Cerebellar nuclear complex (tissue), 1 donor: ENCODE results near the gene SLIT1.

Experiments
- DNase-seq, 2 experiments: peaks; one replicate each; lab custom pipeline; 2025; lab: John Stamatoyannopoulos, UW

The SLIT1 gene

DNA sequence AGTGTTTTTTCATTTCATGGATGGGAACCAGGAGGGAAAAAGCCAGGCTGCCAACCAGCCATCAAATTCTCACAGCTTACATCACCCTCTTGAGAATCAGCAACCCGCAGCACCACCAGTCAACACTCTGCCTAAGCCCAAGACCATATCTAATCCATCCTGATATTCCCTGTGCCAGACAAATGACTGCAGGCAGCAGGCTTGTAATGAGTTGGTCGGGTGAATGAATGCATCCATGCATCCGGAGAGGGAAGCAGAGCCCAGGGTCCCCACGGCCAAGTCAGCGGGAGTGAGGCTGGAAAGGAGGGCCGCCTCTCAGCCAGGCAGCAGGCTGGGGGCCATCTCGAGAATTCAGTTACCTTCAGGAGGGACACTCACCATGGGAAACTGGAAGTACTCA, 46.9 kb downstream of the SLIT1 start:
- DNase-seq: no peak

DNA sequence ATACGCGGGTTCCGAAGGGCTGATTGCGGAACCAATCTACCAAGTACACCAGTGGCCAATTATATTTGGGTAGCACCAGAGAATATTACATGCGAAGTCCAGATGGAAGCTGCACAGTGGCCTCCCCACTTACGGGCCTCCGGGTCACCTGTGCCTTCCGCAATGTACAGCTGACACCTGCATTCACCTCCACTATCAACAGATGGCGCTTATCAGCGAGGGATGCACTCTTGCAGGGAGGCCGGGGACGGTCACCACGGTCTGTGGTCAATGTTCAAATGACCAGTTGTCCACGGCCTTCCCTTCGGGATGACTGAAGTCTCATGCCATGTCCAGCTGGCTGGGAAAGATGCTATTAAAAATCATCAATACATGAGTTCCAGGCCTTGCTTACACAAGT, 47.6 kb downstream of the SLIT1 start:
- no peak for DNase-seq

- DNase-seq: no peak
Measured at GRCh38 chr10:97136756-97137155, 49.0 kb downstream of the SLIT1 start.

GRCh38 chr10:97135464-97135863, 50.3 kb downstream of the SLIT1 start:
- DNase-seq: no peak

DNA sequence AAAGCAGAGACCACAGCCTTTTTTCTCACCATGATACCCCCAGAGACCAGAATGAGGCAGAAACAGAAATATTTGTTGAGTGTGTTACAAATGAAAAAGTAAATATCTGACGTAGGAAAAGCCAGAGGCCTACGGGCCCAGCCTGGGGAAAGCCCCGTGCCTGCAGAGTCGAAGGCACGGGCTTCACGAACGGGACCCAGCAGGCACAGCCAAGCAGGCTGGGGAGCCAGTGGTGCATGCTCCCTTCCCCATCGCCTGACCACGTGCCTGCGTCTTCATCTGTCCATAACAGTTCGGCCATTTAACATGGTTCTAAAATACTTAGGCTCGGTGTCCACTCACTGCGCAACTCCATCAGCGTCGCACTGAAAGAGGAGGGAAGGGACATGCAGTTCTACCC, 50.8 kb downstream of the SLIT1 start:
- DNase-seq: no peak

DNA sequence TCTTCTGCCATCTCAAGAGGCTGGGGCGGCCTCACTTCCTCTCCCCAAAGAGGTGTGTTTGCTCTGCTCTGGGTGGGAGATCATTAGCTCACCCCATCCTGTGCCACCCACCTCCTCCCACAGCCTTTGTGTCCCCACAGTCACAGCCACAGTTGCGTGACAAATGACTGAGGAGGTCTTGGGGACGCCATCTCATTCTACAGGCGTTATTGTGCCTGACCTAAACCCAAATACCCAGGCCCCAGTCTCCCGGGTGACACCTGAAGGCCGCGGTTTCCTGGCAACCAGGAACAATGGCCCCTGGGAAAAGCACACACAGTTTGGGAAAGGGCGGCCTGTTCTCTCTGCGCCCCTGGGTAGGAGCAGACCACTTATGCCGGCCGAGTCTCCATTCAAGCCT, 51.6 kb downstream of the SLIT1 start:
- DNase-seq: no peak

DNA sequence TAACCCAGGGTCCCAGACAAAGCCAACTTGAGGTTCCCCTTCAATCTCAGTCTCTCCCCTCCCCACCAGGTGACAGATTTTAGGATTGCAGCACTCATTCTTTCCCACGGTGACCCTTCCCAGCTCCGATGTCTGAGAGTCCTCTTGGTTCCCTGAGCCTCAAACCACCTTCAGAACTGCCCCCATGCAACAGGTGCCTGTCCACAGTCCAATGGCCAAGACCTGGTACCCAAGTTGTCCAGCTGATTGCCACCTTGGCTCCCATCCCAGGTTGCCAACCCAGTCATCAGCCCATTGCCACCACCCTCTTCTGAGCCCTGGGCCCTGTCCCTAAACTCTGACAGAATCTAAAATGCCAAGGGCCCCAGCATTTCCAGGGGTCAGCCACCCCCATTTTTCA, 53.5 kb downstream of the SLIT1 start:
- DNase-seq: no peak

DNA sequence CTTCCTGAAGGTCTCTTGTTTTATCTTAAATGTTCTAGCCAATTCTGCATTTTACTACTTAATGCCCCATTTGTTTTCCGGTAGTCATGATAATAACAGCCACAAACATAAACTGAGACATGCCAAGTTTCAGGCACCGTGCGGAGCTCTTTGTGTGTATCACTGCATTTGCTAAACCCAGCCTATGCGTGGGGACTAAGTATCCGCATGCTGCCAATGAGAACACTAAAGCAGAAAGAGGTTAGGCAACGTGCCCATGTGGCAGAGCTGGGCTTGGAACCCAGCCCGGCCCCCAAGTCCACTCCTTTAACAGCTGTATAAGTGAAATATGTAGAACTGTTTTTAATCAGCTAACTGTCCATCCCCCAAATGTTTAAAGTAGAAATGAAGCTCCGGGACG, 54.1 kb downstream of the SLIT1 start:
- no peak for DNase-seq

DNA sequence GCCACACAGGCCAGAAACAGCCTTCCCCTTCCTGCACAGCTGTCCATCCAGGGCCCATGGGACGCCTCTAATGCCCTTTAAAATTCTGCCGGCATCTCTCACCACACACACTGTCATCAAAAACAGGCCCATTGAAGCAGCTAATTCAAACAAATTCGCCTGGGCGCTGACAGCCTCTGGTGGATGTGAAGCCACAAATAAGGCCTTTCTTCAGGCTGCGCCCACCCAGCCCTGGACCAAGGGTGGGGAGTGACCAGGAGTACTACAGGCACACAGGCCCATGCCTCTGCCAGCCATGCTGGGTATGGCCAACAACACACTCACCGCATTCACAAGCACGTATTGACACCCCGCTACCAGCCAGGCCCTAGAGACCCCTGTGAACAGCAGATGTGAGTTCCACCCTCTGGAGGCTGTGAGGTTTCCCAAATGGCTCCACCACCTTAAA, 54.6 kb downstream of the SLIT1 start:
- no peak for DNase-seq

GRCh38 chr10:97129666-97130065, 56.1 kb downstream of the SLIT1 start:
- DNase-seq: no peak

DNA sequence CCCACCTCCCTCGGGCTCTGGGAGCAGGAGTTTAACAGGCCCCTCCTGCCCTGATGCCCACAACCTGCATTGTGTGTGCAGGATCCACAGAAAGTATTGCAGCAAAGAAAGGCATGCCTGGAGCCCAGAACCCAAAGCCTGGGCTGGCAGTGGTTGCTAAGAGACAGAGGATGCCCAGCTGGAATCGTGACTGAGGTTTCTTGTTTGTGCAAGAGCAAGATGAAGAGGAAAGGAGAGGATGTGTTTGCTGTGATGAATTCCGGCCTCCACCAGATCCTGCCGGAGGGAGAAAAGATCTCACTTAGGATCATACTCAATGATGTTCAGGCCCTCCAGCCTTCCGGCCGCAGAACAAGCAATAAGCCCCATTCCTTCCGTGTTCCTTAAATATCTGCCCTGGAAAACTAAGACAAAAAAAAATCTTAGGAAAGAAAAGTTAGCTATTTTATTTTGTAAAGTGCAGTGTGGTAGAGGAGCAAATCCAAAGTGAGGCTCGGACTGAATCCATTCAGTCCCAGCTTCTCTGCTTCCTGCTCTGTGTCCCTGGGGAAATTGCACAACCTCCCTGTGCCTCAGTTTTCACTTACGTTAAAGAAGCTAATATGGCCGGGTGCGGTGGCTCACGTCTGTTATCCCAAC, 57.1 kb downstream of the SLIT1 start:
- DNase-seq: no peak

- DNase-seq: no peak
Measured at GRCh38 chr10:97128039-97128492, 57.7 kb downstream of the SLIT1 start.

DNA sequence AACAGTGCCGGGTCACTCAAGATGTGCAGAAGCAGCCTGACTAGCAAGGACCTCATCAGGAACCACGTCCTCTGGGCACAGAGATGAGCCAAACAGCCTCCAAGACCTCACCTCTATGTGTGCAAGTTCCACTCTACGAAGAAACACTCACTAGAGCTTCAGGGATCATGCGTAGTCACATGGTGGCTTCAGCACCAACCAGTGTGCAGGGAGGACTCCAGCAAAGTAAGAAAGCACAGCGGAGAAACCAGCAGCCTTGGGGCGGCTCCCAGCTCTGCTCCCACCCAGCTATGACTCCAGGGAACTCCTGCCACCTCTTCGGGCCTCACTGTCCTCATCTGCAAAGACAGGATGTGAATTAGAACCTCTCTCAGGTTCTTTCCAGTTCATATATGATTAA, 58.2 kb downstream of the SLIT1 start:
- no peak for DNase-seq

DNA sequence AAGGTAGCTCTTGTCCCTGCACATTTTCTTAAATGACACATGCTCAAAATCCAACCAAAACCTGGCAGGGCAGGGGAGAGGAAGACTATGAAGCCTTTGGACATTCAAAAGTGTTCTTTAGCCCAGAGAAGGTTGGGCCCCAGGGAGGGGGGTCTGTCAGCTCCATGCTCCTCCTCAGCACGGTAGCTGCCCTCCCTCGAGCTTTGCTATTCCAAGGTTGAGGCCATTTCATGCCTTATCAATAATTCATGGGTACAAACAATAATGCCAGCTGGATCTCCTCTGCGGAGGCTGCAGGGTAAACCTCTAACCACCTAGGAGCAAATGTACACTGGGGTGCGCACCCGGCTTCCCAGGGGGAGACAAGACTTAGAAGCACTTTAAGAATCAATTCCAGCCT, 61.5 kb downstream of the SLIT1 start:
- no peak for DNase-seq

- DNase-seq: no peak
Measured at GRCh38 chr10:97123765-97124164, 62.0 kb downstream of the SLIT1 start.

- no peak for DNase-seq
Measured at GRCh38 chr10:97121041-97121440, 64.7 kb downstream of the SLIT1 start.

GRCh38 chr10:97120370-97120769, 65.4 kb downstream of the SLIT1 start:
- no peak for DNase-seq

GRCh38 chr10:97119058-97119745, 66.6 kb downstream of the SLIT1 start:
- no peak for DNase-seq

DNA sequence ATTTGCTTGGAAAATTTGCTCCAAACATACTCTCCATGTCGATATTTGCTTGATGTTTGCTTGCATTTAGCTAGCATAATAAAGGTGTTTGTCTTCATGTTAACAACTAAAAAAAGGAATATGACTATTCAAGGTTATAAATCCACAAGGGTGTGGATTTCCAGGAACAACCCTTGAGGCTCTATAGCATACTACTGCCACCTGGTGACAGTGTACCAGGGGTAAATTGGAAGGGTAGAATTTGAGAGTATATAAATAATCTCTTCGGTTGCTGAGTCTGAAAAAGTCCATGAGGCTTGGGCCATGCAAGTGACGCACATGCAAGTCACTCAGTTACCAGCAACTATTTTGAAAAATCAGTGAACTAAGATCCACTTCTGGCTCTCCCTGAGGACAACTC, 68.4 kb downstream of the SLIT1 start:
- no peak for DNase-seq

GRCh38 chr10:97116462-97117162, 69.1 kb downstream of the SLIT1 start:
- no peak for DNase-seq

- DNase-seq: no peak
Measured at GRCh38 chr10:97115846-97116245, 69.9 kb downstream of the SLIT1 start.

DNA sequence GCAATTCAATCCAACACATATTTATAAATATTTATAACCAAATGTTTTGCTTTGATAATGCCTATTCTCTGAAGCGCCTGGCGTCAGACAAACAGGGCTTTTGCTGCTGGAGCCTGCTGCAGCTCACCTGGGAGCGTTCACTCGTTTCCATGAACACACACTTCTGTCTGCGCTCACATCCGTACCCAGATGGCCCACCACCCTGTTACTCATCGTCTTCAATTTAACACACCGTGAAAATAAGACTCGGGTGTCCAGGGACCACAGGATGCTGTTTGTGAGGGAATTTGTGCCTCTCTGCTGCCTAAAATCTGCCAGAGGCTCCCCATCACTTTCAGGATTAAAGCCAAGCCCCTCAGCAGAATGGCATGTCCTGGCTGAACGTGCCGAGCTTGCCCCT, 74.1 kb downstream of the SLIT1 start:
- no peak for DNase-seq

DNA sequence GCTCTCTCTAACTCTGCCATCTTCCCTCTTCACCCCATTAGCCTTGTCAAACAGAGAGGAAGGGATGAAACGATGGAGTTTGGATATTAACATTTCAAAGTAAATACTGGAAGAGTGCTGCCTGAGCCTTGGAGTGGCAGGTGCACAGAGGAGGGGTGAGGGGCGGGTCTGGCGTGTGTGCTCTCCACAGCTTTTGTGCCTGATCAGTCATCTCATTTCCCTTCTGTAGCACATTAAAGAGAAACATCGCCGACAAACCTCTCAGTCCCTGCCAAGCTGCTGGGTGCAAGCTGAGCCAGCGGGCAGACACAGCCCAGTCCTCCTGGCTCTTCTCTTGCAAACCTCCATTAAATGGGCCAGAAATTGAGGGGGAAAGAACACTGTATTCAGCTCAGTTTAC, 76.2 kb downstream of the SLIT1 start:
- no peak for DNase-seq
